CD4-positive, alpha-beta T cell treated with Interleukin-1 beta for 1 hour (primary cell): ENCODE measurements around the gene EIF3I.
A peak's percentile ranks its signal among the peaks of the same experiment; 100 is the strongest.

ENCODE experiments used
- DNase-seq, 2 donors: peaks; one replicate each; pipeline ENCODE4 v3.0.0-alpha.2; 2020 to 2022

EIF3I gene

GRCh38 chr1:32266921-32267591 lies 44.8 kb downstream of the EIF3I start:
- DNase-seq, result peak in 1 of 2 donors; percentile 37

- DNase-seq, result no peak
These were observed 47.5 kb downstream of the EIF3I start for GRCh38 chr1:32269744-32270143.

GRCh38 chr1:32272557-32273390 lies 50.6 kb downstream of the EIF3I start:
- DNase-seq, result peak in 1 of 2 donors; percentile 48

GRCh38 chr1:32273391-32274208 lies 51.4 kb downstream of the EIF3I start:
- DNase-seq, result peak; percentile 77 to 81

- no peak for DNase-seq
These were observed 52.6 kb downstream of the EIF3I start for GRCh38 chr1:32274646-32275340.

- no peak for DNase-seq
These were observed 53.2 kb downstream of the EIF3I start for GRCh38 chr1:32275424-32275823.

- no peak for DNase-seq
These were observed 54.0 kb downstream of the EIF3I start for GRCh38 chr1:32276032-32276782.
